NCI-H748 (cell line): Measurements from ENCODE around the gene MANEAL.

ENCODE experiments used
- DNase-seq: peaks from one replicate; lab custom pipeline; 2025; ENCODE audit not compliant: unreplicated experiment; lab: John Stamatoyannopoulos, UW

Gene MANEAL

DNA sequence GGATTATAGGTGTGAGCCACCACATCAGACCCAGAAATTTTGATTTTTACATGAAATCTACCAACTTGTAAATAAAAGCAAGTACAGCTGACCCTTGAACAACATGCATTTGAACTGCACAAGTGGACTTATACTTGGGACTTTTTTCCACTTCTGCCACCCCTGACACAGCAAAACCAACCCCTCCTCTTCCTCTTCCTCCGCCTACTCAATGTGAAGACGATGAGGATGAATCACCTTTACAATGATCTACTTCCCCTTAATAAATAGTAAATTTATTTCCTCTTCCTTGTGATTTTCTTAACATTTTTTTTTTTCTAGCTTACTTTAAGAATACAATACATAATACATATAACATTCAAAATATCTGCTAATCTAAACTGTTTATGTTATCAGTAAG lies 31.9 kb downstream of the MANEAL start:
- DNase-seq, result no peak

DNA sequence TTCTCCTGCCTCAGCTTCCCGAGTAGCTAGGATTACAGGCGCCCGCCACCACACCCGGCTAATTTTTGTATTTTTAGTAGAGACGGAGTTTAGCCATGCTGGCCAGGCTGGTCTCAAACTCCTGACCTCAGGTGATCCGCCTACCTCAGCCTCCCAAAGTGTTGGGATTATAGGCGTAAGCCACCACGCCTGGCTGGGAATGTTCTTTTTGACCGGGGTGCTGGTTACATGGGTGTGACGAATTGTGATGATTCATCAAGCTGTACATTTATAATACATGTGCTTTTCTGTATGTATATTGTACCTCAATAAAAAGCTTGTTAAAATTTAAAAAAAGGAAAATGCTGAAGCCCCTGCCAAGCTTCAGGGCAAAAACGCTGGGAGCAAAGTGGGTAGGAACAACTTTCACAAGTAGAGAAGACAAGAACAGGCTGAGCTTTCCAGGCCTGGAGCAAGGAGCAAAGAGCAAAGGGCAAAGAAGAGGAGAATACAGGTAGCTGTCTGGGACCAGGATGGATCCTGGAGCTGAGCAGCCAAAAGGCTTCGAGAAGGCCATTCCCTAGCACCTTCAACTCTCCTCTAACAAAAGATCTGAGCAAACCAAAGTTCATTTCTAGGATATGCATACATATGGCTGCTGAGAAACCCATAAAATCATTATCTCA lies 34.9 kb downstream of the MANEAL start:
- DNase-seq, result no peak

DNA sequence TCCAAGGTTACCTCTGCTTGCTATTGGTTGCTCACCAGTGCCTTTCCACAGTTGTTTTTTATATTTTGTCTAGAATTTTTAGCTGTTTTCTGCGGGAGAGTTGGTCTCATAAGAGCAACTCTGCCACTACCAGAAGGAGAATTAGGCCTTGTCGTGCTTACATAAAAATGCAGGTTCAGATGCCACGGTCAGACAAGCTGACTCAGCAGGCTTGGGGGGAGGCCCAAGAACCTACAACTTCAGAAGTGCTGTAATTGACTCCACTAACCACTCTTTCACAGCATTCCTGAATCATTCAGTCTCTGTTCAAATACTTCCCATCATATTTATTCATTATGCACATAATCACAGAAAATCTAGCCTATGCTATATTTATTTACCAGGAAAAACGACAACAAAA lies 37.5 kb downstream of the MANEAL start:
- DNase-seq, result no peak

DNA sequence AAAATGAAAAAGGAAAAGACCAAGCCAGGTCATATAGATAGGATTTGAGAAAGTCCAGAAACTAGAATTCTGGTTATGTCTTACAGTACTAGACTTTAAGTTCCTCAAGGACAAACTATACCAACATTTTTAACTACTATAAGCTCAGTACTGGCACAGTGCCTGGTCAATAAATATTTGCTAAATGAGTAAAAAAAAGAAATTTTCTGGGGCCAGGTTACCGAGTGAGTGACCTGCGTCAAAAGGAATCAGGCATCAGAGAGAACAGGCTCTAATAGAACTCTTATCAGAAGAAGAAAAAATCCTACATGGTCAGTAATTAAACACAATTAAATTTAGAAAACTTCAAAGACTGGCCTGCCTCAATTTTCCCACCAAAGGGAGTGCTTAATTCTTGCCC lies 38.2 kb downstream of the MANEAL start:
- no peak for DNase-seq

DNA sequence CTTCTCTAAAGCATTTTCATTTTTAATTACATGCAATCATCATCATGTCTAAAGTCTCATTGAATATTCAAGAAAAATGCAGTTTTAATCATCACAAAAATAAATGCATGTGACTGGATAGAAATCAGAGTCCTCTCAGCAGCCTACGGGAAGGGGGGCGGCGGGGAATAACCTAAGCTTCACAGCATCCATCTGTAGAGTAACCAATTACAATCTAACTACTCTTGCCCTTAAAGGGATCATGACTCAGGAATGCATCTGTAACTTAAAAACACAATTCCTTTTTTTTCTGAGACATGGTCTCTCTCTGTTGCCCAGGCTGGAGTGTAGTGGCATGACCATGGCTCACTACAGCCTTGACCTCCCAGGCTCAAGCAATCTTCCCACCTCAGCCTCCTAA lies 43.1 kb downstream of the MANEAL start:
- no peak for DNase-seq

DNA sequence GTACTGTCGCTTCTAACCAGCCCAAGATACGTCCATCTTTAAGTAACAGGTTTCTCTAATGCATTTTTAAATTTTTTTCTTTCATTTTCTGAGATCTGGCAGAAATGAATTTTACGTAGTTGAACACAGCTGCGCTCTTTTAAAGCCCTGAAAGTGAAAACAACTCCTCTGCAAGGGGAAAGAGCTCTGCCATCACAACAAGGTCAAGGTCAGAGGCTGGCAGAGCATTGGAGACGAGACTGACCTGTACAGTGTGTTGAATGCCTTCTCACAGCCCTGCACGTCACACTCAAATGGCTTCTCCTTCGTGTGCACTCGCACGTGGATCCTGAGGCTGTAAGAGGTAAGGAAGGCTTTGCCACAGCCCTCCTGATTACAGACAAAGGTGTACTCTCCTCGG lies 46.0 kb downstream of the MANEAL start:
- no peak for DNase-seq

DNA sequence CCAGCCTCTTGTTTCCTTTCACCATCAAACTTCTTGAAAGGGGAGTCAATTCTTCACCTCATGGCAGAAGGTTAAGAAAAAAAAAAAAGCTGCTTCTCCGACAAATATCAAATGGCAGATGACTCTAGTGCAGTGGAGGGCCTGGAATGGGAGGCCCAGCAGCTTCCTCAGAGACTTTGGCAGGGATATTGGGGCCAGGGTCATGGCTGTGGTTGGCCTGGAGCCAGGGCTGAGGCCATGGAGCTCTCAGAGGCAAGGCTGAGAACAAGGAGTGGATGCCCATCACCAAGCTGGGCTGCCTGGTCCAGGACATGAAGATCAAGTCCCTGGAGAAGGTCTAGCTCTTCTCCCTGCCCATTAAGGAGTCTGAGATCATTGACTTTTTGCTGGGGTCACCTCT lies 47.1 kb downstream of the MANEAL start:
- DNase-seq, result no peak

DNA sequence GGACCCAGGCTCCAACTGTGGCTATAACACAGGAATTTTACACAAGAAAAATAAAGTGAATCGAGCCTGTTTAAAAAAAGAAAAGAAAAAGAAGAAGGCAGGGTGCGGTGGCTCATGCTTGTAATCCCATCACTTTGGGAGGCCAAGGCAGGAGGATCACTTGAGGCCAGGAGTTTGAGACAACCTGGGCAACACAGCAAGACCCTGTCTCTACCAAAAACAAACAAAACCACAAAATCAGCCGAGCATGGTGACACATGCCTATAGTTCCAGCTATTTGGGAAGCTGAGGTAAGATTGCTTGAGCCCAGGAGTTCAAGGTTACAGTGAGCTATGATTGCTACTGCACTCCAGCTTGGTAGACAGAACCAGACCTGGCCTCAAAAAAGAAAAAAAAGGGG lies 48.0 kb downstream of the MANEAL start:
- no peak for DNase-seq

DNA sequence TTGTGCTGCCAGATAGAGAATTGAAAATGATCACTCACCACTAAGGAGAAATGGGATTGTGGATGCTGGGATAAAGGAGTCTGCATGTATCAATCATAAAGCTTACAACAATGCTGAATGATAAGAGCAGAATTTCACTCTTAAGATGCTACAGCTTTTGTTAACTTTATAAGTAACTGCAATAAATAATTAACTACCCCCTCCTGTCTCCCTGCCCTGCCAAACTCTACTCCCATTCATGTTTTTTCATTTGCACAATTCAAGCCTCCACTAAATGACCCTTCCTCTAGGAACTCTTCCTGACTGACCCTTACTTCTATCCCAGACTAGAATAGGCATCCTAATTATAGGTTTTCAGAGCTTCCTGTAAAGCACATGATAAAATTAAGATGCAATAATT lies 50.9 kb downstream of the MANEAL start:
- peak; percentile 18 for DNase-seq

DNA sequence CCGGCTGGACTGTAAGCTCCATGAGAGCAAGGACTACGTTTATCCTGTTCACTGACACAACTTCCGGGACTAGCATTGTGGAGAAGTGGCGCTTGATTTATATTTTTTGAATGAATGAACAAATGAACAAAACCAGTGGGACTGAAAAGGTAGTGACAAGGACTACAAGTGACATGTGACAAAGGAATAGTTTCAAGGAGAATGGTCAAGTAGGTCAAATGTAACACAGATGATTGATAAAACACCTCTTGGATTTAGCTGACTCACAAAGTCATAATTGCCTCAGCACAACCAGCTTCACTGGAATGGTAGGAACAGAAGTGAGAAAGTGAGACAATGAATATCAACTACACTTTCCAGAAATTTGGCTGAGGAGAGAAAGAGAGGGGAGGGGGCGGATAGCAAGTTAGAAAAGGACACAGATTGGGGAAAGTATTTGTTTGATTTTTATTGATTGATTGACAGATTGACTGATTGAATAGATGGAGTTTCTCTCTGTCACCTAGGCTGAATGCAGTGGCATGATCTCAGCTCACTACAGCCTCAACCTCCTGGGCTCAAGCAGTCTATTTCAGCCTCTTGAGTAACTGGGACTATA lies 51.5 kb downstream of the MANEAL start:
- DNase-seq, result no peak

DNA sequence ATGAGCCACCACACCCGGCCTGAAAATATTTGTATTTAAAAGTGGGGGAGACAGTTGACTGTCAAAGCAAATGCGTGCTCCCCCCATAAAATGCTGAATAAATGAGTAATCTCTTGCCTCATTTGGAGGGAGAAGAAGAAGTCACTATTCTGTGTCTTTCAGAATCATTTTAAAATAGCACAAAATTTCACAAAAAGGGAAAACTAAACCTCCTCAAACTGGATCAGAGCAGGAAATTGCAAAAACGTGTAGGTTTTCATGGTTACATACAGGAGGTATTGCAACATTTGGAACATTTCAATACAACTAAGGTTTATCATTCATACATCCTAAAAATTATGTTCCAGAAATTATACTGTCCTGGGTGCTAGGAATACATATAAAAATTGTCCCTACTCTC lies 52.1 kb downstream of the MANEAL start:
- no peak for DNase-seq

DNA sequence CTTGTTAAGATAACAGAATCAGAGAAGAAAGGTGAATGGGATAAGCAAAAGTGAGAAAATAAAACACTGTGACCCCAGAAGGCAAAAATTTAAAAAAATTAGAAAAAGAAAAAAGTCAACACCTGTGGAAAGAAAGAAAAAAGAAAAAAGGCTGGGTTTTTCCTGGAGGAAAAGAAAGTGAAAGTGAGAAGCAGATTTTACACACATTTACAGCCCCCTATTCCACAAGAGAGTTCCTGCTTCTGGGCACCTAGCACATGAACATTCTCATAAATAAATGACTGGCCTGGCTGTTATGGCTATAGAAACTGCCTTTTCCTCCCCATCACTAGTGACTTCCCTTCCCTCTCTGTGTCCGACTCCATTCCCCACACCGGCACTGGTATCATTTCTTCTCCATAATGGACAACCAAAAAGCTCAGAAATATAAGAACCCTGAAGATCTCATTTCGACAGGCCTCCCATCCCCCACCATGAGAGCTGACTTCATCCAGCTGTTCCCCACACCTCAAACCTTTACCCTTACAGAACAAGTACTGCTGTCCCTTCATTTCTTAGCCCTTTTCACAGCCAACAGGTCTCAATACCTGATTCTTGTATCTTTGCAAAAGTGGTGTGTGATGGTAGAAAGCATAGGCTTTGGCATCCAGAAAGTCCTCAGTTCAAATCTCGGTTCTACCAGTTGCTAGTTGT lies 53.1 kb downstream of the MANEAL start:
- DNase-seq, result no peak

DNA sequence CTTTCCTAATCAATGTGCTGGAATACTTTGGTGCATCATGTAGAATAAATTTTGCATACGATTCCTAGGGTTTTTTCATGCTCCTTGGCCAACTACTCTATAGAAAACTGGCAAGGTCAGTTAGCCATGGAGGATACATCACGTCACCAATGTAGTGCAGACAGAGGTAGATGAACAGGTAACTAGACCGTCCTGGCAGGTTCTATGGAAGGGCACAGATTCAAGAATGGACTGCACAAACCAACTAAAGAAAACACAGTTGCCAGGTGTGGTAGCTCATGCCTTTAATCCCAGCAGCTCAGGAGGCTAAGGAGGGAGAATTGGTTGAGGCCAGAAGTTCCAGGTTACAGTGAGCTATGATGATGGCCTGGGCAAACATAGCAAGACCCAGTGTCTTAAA lies 55.8 kb downstream of the MANEAL start:
- DNase-seq, result no peak

DNA sequence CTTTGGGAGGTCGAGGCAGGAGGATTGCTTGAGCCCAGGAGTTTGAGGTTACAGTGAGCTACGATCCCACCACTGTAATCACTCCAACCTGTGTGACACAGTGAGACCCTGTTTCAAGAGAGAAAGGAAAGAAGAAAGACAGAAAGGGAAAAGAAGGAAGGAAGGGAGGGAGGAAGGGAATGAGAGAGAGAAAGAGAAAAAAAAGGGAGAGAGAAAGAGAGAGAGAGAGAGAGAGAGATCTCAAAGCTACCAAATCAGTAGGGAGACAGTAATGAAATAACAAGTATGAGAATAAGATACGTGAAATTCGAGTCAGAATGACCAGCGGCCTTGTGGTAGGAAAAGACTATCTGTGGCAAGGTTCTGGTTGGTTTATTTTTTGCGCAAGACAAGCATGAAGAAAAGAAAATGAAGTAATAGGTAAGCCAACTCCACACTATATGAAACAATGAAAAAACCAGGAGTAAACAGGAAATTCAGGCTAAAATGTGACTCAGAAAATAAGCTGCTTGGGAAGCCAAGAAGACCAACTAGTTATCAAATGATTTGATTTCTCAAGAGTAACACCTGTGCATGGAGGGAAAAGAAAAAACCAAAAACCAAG lies 56.8 kb downstream of the MANEAL start:
- no peak for DNase-seq
